ENCODE data around the gene WNT16.
A peak's percentile ranks its signal among the peaks of the same experiment; 100 is the strongest.

GRCh38 chr7:121384265-121384664, 55.5 kb downstream of the WNT16 start:
- TF ChIP-seq POLR2A (IDR thresholded peaks at IDR 0.05) (peak in 2 of 3 donors; percentile 37 to 42), CTCF (IDR thresholded peaks at IDR 0.05) (no peak)
